Stimulated activated CD4-positive, alpha-beta T cell treated with anti-CD3 and anti-CD28 coated beads, TNF-alpha, amount 100 ng/mL, for 48 hours (primary cell): ENCODE measurements around the gene CRNKL1.
A peak's percentile ranks its signal among the peaks of the same experiment; 100 is the strongest.
"Not testable (repeated sequence)": the region's sequence is repeated elsewhere in the genome, so short reads cannot be mapped to it uniquely, and the experiment has no call there.

ENCODE experiments used
- DNase-seq, 3 donors: peaks; one replicate each; pipeline ENCODE4 v3.0.0-alpha.2; 2020; ENCODE audit warnings: low read depth in 3 of 3

The CRNKL1 gene

DNA sequence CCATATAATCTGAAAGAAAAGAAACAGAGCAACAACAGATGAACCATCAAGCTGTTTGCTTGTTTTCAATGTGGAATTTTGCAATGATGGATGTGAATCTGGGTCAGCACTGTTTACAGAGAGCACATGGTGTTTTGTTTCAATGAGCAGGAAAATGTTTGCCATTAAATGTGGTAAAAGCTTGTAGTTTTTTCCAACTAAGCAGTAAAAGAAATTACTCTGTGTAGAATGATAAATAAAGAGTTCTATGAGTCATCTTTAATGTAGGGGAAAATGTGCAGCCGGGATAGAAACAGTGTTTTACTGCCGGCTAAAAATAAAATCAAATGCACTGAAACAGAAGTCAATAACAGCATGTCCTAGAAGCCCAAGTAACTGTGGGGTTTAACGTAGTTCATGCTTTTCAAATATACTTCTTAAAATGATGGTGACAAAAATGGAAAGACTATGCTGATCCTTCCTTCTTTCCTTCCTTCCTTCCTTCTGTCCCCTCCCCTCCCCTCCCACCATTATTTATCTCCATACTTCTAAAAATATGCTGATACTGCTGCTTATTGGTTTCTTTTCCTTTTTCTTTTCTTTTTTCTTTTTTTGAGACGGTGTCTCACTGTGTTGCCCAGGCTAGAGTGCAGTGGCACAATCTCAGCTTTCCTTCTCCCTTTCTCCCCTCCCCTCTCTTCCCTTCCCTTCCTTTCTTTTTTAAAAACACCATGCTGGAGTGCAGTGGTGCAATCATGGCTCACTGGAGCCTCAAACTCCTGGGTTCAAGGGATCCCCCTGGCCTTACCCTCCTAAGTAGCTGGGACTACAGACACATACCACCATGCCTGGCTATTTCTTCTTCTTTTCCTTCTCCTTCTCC is 41.4 kb downstream of the CRNKL1 start:
- DNase-seq = no peak

- DNase-seq = no peak
Measured at GRCh38 chr20:20009784-20010253, 42.4 kb downstream of the CRNKL1 start.

DNA sequence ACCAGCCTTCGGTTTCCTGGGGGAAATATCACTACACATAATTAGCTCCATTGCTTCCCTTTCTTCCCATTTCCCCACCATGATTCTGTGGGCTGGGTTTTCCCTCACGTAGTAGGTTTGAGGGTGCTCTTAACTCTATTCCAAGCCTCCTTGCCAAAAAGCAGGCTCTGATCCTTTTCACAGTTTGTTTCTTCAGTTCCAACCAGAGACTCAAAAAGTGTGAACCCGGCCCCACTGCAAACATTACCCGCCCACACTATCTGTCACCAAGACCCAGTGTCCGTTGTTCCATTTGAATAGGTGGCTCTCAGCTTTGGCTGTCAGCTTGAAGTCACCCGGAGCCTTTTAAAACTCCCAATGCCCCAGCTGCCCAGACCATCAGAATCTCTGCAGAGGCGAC is 46.9 kb downstream of the CRNKL1 start:
- no peak for DNase-seq

DNA sequence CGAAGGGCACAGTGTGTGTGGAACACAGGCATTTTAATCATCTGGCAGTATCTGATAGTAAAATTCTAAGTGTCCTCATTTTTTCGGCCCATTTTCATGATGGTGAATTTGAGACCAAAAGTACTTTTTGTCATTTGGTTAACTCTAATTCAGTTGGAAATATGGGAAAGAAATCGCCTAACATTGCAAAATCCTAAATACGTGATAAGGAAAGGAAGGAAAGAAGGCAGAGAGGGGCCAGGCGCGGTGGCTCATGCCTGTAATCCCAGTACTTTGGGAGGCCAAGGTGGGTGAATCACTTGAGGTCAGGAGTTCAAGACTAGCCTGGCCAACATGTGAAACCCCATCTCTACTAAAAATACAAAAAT is 48.3 kb downstream of the CRNKL1 start:
- DNase-seq = not testable (repeated sequence)

DNA sequence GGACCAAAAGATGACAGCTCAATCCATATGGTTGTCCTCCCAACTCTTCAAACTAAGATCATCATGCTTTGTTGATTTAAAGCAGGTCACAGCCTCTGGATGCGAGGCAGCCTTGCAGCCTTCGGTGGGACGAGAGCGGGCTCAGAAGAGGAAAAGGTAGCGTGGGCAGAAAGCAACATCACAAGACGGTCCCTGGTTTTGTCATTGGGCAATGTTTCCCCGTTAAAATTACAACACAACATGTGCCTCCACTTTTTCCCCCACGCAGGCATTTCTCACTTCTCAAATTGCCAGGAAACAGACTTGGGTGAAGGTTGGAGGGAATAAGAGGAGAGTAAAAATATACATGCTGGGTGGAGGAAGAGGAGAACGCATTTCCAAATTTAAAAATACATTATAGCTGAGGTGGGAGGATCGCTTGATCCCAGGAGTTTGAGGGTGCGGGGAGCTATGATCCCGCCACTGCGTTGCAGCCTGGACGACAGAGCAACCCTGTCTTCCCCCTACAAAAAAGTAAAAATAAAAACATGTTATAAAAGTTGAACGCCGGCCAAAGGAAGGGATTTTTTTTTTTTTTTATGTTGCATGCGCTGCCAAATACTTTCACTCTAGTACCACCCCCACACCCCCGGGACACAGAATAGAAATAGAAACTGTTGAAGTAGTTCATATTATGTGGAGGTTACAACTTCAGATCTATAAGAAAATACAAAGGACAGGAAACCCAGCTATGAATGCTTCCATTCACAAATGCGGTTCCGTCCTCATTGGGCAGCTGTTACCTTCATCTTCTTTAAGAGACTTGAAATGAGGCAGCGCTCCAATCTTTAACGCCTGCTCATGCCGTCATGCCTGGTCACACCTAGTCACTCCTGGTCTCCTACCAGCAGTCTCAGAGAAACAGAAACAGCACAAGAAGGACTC is 49.0 kb downstream of the CRNKL1 start:
- DNase-seq = peak in 1 of 3 donors; percentile 24

- DNase-seq = no peak
Measured at GRCh38 chr20:20002101-20002998, 49.9 kb downstream of the CRNKL1 start.

GRCh38 chr20:20000211-20000968 is 51.9 kb downstream of the CRNKL1 start:
- DNase-seq = no peak

GRCh38 chr20:19998990-19999705 is 53.1 kb downstream of the CRNKL1 start:
- no peak for DNase-seq

DNA sequence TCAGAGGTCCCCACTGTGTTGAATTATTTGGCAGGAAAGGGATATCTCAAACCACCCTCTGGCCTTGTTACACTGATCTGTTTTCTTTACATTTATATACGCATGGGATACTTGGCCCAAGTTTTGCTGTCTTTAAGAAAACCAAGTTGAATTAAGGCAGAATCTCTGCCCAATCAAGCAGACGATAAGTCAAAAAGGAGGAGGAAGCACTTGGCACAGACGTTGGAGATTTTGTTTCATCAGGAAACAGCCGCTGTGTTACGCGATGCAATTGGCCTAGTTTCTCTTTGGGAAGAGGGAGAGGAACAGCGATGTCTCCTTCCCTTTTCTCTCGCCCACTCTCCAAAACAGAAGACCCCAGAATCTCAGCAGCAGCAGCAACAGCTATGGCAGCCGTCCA is 55.3 kb downstream of the CRNKL1 start:
- DNase-seq = no peak

DNA sequence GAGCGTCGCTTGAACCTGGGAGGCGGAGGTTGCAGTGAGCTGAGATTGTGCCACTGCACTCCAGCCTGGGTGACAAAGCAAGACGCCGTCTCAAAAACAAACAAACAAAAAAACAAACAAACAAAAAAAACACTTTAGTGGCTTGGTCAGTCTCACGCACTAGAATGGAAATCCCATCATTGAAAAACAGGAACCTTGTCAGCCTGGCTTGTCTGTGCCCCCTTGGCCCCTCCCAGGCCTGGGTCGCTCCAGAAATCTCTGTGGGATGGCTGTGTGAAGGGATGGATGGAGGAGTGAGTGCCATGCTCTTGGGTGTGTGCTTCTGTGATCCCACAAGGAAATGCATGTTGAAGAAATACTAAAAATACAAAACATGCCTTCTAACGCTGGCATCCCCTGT is 56.0 kb downstream of the CRNKL1 start:
- no peak for DNase-seq

GRCh38 chr20:19995220-19995863 is 56.9 kb downstream of the CRNKL1 start:
- no peak for DNase-seq

- no peak for DNase-seq
Measured at GRCh38 chr20:19993958-19994669, 58.2 kb downstream of the CRNKL1 start.

DNA sequence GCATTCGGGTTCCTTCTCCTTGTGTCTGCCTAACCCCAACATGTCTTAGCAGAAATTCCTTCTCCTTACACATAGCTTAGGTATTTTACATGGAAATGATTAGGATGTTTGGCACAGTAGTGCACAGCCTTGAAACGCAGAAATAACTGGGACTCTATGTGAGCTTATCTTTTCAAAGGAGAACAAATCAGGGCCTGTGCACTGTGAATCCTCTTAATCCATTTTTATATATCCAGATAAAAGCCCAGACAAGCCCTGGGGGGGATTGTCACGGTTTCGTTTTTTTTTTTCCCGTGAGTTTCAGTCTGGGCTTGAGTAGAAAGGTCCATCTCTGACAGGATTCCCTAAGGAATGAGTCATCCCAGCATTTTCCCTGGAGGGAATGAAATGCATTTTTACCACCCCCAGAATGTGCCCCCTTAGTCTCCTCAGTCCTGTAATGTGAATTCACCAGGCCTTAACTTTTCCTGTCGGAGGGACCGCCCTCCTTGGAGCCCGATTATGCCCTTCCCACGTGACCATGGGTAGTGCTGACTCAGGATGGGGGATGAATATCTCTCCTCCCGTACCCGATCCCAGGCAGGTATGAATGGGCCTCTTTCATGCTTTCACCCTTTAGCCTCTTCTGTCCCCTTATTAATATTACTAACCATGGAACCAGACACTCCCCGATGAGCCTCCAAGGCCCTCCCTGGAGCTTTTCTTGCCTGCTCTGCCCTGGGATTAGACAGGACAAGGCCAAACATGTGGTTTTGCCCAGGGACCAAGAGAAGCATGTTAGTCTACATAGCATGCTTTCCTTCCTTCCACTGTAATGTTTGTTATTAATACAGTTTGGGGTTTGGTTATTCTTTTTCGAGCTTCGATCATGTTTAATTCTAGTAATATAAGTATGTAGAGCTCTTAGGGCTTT is 59.0 kb downstream of the CRNKL1 start:
- no peak for DNase-seq

GRCh38 chr20:19991854-19992253 is 60.4 kb downstream of the CRNKL1 start:
- DNase-seq = no peak

DNA sequence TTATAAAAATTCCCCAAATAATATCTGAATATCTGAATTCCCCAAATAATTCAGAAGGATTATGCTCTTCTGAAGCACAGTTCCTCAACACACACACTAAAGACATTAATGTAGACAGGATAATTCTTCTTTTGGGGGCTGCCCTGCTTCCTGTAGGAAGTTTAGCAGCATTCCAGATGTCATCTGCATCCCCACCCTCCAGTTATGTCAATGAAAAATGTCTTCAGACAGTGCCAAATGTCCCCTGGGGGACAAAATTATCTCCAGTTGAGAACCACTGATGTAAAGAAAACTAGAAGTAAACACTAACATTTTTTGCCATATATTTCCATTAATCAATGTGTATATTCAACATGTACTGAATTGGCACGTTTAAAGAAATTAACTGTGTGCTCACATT is 61.0 kb downstream of the CRNKL1 start:
- DNase-seq = no peak

GRCh38 chr20:19990850-19991249 is 61.4 kb downstream of the CRNKL1 start:
- no peak for DNase-seq

DNA sequence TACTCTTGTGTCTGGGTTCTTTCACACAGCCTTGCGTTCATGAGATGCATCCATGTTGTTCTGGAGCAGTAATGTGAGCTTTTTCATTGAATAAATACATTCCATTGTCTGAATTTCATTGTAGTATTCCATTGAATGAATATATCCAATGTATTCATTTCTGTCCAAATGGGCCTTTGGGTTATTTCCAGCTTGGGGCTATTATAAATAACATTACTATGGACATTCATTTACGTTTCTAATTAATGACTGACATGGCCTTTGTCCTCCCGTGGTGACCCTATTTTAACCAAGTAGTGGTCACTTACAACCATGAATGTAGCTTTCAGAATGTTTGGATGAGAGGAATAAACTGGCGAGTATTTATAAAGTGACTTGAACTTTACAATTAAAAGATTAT is 65.2 kb downstream of the CRNKL1 start:
- DNase-seq = no peak

DNA sequence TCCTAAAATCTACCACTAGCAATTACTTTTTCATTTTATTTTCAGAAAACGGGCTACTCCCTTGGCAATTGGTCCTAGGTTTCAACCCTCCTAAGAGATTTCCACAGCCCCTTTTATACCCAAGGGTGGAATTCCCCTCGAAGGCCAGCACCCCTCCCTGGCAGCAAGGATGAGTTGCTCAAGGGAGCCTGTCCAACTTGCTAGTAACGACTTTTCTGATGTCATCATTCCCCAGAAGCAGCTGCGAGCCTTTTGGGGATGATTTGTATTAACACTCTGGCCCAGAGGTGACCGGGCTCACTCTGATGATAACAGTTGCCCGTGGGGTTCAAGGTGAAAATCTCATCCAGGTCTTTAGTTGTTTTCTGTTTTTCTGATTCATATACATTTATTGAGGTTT is 65.8 kb downstream of the CRNKL1 start:
- no peak for DNase-seq
